Activated gamma-delta T cell treated with anti-CD3 and anti-CD28 coated beads, Interleukin-2, amount 50 U/mL, for 16 hours (primary cell): ENCODE results near the gene SPECC1L.

ENCODE experiments used
- DNase-seq: peaks from one replicate; pipeline ENCODE4 v3.0.0-alpha.2; 2020; ENCODE audit warnings: low read depth

The SPECC1L gene

DNA sequence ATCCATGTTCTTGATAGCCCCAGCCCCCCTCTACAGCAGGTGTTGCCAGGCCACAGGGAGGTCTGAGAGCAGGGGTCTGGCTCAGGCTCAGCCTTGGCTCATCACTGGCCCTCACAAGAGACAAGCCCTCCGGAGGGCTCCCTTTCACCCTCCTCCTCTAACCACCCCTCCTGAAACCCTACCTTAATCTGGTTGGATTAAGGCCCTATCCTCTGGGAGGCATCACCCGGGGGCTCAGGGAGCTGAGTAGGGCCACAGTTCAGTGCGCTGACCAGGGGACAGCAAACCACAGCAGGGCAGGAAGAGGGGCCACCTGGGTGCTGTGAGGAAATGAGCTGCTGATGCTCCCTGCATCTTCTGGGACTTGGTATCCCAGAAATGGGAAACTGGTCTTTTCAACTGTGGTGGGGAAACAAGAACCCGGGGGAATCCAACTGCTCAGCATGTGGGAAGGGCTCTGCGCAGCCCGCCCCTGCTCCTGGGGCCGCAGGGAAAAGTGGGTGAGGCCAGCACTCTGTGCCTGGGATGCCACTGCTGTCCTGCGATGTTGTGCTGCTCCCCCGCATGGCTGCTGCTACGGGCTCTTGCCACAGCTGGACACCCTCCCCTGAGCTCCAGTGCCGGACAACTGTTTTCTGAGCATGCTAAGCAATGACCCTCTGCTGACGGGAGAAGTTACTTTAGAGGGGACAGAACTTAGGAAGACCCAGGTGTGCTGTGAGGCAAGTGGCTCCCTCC is 174.3 kb downstream of the SPECC1L start:
- DNase-seq: no peak

DNA sequence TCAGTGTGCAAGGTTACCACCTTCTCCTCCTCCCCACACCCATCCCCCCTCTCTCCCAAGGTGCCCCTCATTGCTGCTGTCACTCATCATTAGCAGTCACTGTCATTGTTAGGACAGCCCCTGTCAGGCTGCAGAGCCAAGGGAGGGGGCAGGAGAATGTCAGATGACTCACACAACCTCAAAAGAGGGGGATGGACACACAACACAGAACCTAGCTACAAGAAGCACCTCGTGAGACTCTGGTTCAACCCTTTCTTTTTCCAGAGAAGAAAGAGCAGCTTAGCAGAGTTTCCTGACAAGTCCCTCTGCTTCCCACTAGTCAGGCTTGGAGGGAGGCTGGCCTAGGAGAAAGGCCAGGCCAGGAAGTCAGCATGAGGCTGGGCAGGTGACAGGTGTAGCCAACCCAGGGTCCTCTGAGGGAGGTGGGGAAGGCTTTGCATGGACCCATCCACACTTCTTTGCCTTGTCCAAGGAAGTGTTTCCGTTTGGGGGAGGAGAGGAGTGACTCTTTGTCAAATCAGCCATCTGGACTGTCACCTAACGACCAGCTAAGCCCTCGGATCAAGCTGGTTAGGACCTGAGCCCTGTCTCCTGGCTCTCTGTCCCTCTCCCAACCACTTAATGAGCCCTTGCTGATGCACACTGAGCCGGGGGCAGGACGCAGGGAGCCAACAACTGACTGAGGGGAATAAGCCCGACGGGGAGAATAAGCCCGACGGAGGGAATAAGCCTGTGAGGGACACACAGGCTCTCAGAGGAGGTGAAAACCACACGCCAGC is 175.0 kb downstream of the SPECC1L start:
- no peak for DNase-seq

DNA sequence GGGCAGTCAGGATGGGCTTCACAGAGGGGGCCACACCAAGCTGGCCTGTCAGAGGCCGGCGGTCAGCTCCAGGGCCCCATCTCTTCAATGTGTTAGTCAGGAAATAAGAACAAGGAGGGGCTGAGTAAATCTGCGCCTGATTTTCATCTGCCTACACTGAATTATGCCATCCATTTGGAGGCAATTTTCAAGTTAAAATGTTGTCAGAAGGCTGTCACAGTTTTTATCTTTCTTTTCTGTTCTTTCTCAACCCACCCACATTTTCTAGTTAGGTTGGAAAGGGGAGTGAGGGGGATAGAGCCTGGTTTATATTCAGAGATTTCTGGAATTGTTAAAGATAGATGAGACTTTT is 175.6 kb downstream of the SPECC1L start:
- no peak for DNase-seq

DNA sequence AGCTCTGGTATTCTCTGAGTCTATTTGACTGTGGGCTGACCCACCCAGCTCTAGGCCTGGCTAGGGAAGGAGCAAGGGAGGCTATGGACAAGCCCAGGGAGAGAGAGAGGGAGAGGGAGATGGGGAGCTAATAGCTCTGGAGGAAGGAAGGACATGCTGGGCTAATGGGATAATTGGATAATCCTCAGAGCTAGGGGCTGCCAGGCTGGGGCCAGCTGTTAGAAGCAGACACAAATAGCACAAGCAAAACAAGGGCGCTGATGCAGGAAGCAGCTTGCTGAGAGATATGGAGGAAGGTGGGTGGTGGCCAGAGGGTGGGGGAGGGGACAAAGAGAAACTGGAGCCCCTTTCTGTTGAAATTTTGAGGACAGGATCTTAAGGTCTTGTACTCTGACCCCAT is 180.0 kb downstream of the SPECC1L start:
- no peak for DNase-seq

DNA sequence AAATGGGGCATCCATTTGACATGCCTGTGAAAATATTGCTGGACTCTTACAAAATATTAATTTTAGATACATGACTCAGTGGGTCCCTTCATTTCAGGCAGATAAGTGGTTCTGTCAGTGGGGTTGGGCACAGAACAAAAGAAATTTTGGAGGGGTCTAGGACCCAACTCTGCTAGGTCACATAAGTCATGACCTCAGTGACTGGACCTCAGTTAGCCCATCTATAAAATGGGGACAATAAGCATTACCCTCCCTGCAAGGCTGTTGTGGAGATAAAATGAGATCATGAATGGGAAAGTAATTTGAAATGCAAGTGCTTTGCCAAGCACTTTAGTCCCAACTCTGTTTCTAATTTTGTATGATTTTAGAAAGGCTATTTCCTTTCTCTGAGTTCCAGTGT is 180.5 kb downstream of the SPECC1L start:
- no peak for DNase-seq

DNA sequence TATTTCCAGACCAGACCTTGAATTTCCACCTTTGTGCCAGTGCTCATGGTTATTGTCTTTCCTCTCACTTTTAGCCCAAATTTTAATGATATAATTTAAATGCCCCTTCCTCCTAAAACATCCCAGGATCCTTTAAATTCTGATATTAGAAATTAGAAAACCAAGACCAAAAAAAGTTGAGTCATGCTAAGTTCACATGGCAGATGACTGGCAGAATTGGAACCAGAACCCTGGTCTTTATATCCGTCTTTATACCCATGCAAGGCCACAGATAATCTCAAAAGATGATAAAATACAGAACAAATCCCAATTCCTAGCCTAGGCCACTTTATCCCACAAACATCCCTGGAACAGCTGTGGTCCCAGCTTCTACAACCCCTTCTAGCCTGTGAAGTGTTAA is 183.2 kb downstream of the SPECC1L start:
- DNase-seq: no peak

DNA sequence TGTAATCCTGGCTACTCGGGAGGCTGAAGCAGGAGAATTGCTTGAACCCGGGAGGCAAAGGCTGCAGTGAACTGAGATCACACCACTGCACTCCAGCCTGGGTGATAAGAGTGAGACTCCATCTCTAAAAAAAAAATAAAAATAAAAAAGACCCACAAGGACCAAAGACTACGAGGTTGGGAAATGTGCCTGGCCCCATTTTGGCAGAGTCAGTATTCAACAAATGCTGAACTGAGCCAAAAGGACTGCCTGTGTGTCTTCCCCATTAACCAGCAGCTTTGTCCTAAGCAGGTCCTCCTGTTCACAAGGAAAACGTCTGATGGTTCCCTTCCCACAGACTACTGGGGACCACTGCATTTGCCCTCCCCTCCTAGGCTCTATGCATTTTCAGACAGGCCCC is 184.4 kb downstream of the SPECC1L start:
- no peak for DNase-seq

DNA sequence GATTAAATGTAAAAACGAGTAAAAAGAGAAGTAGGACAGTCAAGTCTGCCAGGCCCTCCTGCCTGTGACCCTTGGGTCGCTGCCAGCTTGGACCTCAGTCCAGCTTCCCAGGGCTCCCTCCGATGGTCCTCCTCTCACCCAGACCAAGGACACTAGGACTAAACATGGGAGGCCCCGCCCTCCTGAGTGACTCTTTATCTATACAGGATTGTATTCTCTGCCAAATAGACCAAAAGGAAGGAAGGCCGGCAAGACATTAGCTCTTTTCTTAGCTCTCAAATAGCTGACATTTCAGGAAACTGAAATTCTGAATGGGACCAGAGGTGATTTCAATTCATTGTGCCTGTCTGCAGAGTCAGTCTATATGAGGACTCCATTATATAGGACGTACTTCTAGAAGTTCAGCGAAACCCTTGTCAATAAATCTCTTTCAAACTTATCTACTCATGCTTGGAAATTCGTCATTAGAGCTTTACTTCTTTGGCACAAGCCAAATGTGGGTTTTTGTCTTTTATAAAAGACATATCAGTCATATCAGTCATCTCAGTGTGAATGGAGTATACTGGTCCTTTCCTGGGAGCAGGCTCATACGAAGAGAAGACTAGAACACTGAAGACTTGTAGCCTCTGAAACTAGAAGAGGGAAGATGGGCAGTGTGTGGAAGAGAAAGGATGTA is 185.3 kb downstream of the SPECC1L start:
- DNase-seq: no peak

DNA sequence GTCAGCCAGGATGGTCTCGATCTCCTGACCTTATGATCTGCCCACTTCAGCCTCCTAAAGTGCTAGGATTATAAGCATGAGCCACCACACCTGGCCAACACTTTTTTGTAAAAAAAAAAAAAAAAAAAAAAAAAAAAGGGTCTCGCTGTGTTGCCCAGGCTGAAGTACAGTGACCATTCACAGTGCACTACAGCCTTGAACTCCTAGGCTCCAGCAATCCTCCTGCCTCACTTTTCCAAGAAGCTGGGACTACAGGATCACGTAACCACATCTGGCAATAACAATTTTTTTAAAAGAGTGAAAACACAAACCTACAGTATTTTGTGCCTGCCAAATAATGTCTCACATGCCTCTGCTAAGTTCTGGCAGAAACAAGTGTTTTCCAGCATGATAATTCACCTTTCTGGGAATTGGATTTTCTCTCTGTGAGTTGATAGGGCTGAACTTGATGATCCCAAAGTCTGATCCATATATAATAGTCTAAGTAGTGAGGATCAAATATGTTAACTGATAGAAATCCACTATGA is 187.3 kb downstream of the SPECC1L start:
- no peak for DNase-seq

DNA sequence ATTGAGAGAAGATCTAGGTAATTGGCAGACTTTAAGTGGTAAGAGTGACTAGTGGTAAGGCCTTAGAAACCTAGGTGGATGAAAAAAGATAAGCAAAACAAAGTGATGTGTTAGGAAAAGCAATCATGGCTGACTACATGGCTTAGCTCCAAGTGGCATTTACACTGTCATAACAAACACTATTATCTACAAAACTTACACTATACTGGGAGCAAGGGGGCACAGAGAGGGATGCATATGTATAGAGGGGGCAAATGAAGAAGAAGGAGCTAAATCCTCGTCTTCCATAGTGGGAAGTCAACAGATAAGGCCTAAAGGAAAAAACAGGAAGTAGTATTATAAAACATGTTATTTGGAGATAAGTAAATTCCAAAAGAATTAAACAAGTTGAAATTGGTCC is 189.3 kb downstream of the SPECC1L start:
- no peak for DNase-seq

DNA sequence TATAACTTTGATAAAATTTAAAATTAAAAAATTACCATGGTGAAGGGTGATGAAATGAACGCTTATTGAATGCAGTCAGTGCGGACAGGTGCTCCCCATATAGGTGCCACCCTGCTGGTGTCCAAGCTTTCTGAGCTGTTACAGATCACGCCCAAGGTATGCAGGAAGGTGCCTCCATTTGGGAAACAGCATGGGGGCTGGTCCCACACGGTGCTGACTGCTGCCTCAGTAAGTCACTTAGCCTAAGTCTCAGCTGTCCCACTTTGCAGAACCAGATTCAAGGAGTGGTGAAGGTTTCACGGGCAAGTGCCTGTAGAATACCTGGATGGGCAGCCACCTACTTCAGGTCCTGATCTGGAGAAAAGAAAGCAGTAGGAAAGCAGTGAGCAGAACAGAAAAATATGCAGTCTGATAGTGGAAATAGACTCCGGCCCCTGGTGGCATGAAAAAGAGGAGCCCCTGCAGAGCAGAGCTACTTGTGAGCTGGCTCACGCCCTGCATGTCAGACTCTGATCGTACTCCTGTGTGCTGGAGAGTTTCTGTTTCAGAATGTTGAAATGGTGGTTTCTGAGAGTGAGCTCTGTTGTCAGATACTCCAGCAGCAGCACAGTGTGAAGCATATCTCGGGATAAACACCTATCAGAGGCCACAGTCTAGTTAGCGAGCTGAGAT is 189.9 kb downstream of the SPECC1L start:
- no peak for DNase-seq

DNA sequence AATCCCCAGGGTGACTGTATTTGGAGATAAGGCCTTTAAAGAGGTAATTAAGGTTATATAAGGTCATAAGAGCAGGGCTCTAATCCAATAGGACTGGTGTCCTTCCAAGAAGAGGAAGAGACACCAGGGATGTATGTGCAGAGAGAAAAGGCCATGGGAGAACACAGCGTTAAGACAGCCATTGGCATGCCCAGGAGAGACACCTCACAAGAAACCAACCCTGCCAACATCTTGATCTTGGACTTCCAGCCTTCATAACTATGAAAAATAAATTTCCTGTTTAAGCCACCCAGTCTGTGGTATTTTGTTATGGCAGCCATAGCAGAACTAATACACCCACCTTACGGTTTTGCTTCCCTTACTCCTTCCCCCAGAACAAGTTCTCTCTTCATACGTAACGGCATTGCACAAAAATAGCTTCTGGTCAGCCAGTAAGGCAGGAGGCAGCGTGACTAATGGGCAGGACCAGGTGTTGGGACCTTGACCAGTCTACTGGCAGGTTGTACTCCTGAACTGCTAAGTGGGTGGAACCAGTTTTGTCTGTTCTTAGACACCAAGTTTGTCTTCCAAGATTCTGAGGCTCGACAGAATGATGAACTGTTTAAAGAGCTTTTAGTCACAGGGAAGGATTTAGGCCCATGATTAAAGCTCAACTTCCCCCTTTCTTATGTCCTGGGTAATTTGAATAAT is 192.6 kb downstream of the SPECC1L start:
- DNase-seq: no peak

DNA sequence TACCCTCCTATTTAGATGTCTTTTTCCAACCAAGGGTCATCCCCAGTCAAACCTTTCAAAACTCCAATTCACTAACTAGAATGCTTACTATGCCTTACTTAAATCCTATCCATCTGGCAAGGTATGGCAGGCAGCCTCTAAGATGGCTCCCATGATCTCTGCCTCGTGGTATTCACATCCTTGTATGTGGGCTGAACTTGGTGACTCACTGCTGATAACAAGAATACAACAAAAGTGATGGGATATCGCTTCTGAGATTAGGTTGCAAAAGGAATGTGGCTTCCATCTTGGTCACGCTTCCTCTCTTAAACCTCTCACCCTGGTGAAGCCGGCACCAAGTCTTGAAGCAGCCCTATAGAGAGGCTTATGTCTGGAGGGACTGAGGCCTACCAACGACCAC is 194.9 kb downstream of the SPECC1L start:
- DNase-seq: no peak

DNA sequence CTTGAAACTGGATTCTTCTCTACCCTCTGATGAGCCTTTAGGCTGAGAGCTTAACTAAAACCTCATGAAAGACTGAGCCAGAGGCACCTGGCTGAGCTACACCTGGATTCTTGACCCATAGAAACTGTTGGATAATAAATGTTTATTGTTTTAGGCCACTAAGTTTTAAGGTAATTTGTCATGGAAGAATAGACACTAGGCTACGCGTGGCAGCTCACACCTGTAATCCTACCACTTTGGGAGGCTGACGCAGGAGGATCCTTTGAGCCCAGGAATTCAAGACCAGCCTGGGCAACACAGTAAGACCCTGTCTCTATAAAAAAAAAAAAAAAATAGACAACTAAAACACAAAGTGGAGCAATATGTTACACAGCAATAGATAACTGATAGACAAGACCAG is 195.3 kb downstream of the SPECC1L start:
- DNase-seq: no peak

DNA sequence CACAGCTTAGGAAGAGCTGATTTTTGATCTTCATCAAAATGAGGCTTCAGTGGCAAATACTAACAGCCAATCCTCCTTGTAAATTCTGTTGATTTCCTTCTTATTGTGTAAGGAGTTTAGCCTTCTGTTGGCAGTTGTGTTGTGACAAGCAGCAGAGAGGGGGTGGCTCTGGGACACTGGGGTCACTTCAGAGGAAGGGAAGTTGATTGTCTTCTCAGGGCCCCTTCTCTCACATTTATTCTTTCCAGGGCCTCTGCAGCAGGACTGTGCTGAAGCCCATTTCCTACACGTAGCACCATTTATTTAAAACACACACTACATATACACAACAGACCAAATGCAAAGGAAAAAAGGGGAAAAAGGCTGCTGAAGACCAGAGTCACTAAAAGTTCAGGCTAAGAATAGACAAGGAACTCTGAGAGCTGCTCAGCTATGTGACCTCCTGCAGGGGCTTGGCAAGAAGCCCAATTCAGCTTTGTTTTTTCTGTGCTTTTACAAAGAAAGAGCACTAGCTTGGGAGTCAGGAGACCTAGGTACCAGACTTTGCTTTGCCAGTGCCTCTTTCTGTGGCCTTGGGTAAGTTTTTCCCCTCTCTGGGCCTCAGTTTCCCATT is 196.2 kb downstream of the SPECC1L start:
- DNase-seq: no peak

DNA sequence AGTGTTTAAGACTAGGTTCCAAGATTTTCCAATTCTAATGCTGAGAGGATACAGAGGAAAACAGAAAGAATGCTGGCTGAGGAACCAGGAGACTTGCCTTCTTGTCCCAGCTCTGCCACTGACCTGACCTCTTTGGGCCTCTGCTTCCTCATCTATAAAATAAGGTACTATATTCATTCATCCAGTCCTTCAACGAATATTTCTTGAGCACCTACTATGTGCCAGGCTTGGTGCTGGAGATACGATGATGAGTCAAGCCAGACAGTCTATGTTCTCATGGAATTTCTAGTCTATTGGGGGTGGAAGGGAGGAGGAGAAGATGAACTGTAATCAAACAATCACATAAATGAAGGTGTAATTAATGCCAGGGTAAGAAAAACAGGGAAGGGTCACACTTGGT is 196.7 kb downstream of the SPECC1L start:
- DNase-seq: no peak
